HG03521 (cell line): Measurements from ENCODE around the gene LGALS8.
"Not testable (repeated sequence)": the region's sequence is repeated elsewhere in the genome, so short reads cannot be mapped to it uniquely, and the experiment has no call there.

Source experiments
- ATAC-seq: cut with Tn5 transposase; IDR thresholded peaks from one replicate; pipeline ENCODE4 v1.9.1; 2021; ENCODE audit warnings: mild to moderate bottlenecking, moderate library complexity; ENCODE audit not compliant: unreplicated experiment

Gene LGALS8

GRCh38 chr1:236580404-236580803 is 56.6 kb downstream of the LGALS8 start:
- ATAC-seq = not testable (repeated sequence)

- no peak for ATAC-seq
Measured at GRCh38 chr1:236581528-236581927, 57.7 kb downstream of the LGALS8 start.

- ATAC-seq = no peak
Measured at GRCh38 chr1:236589531-236589930, 65.7 kb downstream of the LGALS8 start.

GRCh38 chr1:236590553-236591150 is 66.9 kb downstream of the LGALS8 start:
- no peak for ATAC-seq

- ATAC-seq = no peak
Measured at GRCh38 chr1:236602171-236602570, 78.4 kb downstream of the LGALS8 start.
